GM19035 (cell line): ENCODE results near the gene ZFP64.
"Not testable (repeated sequence)": the region's sequence is repeated elsewhere in the genome, so short reads cannot be mapped to it uniquely, and the experiment has no call there.

Experiments used
- ATAC-seq: cut with Tn5 transposase; IDR thresholded peaks from one replicate; pipeline ENCODE4 v1.9.1; 2021; ENCODE audit not compliant: unreplicated experiment

ZFP64 gene

GRCh38 chr20:52160049-52160570, 31.5 kb downstream of the ZFP64 start:
- no peak for ATAC-seq

GRCh38 chr20:52154575-52154974, 37.0 kb downstream of the ZFP64 start:
- no peak for ATAC-seq

- ATAC-seq: no peak
Observed at GRCh38 chr20:52153896-52154295, 37.7 kb downstream of the ZFP64 start.

DNA sequence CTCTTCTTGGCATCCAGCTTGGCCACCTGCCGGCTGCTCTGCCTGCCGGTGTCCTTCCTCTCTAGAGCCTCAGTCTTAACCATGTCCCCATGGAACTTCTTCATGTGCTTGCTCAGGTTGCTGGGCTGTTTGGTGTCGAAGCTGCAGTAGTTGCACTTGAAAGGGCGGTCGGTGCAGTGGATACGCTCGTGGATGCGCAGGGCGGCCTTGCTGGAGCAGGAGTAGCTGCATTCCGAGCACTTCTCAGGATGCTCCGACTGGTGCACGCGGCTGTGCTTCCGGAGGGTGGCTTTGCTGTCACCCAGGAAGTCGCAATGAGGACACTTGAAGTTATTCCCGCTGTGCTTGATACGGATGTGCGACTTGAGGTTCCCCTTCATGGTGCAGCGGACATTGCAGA, 38.7 kb downstream of the ZFP64 start:
- no peak for ATAC-seq

DNA sequence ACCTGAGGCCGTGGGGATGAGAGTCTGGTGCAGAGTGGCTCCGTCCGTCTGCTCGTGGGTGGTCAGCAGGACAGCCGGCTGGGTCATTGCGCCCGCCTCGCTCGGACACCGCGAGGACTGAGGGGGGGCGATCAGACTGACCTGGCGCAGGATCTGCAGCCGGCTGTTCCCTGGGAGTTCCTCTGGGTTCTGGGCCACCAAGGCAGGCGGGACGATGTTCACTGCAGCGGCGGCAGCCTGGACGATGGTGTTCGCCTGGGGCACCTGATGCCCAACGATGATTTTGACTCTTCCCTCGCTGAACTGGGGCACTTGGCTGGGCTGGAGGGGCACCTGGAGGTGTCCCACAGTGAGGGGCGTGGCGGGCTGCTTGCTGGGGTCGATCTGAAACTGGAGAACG, 39.2 kb downstream of the ZFP64 start:
- no peak for ATAC-seq

- no peak for ATAC-seq
Observed at GRCh38 chr20:52150440-52151258, 40.9 kb downstream of the ZFP64 start.

DNA sequence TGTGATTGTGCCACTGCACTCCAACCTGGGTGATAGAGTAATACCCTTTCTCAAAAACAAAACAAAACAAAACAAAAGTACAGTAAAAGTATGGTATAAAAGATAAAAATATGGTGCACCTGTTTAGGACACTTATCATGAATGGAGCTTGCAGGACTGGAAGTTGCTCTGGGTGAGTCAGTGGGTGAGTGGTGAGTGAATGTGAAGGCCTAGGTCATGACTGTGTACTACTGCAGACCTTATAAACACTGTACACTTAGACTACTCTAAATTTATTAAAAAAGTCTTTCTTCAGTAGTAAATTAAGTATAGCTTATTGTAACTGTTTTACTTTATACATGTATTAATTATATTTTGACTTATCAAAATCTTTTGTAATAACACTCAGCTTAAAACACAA, 46.0 kb downstream of the ZFP64 start:
- no peak for ATAC-seq

- ATAC-seq: no peak
Observed at GRCh38 chr20:52143277-52143676, 48.3 kb downstream of the ZFP64 start.

- no peak for ATAC-seq
Observed at GRCh38 chr20:52142757-52143156, 48.8 kb downstream of the ZFP64 start.

- ATAC-seq: no peak
Observed at GRCh38 chr20:52139986-52140385, 51.6 kb downstream of the ZFP64 start.

DNA sequence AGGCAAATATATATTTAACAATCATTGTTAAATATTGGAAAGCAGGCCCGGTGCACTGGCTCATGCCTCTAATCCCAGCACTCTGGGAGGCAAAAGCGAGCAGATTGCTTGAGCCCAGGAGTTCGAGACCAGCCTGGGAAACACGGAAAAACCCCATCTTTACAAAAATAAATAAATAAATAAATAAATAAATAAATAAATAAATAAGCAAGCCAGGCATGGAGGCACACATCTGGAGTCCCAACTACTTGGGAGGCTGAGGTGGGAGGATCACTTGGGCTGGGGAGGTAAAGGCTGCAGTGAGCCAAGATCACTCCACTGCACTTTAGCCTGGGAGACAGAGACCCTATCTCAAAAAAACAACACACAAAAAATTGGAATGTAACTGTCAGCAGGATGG, 53.7 kb downstream of the ZFP64 start:
- no peak for ATAC-seq

DNA sequence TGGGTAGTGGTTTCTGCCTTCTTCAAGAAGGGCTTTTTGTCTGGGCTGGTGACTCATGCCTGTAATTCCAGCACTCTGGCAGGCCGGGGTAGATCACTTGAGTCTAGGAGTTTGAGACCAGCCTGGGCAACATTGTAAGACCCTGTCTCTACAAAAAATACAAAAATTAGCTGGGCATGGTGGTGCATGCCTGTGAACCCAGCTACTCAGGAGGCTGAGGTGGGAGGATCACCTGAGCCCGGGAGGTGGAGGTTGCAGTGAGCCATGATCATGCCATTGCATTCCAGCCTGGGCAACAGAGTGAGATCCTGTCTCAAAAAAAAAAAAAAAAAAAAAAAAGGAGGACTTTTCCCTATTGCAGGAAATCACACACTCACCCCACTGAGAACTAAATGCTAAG, 57.9 kb downstream of the ZFP64 start:
- not testable (repeated sequence) for ATAC-seq

GRCh38 chr20:52132337-52132736, 59.2 kb downstream of the ZFP64 start:
- no peak for ATAC-seq

GRCh38 chr20:52131048-52131643, 60.4 kb downstream of the ZFP64 start:
- ATAC-seq: no peak

- no peak for ATAC-seq
Observed at GRCh38 chr20:52130406-52130805, 61.2 kb downstream of the ZFP64 start.

DNA sequence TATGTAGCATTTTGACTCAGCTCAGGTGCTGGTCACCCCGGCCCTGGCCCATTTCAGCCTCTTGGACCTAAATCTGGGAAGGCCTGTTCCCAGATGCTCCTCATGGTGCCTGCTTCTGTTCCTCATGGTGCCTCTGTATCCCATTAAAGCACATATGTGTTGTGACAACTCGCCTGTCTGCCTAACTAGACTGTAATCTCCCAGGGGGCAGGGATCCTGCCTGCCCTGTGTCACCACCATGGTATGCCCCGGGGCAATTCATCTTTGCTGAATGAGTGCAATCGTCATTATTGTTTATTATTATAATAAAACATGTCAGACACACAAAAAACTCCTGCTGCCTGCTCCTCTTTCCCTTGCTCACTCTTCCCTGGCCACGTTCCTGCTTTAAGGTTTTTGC, 62.0 kb downstream of the ZFP64 start:
- ATAC-seq: no peak

DNA sequence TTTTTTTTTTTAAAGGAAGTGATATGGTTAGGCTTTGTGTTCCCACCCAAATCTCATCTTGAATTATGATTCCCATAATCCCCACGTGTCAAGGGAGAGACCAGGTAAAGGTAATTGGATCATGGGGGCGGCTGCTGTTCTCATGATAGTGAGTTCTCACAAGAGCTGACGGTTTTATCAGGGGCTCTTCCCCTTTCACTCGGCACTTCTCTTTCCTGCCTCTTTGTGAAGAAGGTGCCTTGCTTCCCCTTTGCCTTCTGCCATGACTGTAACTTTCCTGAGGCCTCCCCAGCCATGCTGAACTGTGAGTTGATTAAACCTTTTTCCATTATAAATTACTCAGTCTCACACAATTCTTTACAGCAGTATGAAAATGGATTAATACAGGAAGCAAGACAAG, 64.3 kb downstream of the ZFP64 start:
- ATAC-seq: no peak

- no peak for ATAC-seq
Observed at GRCh38 chr20:52124821-52125220, 66.8 kb downstream of the ZFP64 start.

DNA sequence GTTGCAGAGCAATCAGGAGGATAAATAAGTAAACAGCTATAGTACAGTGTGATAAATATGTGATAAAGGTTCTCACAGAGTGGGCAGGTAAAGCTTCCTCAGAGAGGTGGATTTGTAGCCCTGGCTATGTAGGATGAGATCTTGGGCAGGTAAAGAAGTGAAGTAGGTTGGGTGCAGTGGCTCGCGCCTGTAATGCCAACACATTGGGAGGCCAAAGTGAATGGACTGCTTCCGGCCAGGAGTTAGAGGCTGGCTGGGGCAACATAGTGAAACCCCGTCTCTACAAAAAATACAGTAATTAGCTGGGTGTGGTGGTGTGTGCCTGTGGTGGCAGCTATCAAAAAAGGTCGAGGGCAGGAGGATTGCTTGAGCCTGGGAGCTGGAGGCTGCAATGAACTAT, 72.9 kb downstream of the ZFP64 start:
- ATAC-seq: no peak

DNA sequence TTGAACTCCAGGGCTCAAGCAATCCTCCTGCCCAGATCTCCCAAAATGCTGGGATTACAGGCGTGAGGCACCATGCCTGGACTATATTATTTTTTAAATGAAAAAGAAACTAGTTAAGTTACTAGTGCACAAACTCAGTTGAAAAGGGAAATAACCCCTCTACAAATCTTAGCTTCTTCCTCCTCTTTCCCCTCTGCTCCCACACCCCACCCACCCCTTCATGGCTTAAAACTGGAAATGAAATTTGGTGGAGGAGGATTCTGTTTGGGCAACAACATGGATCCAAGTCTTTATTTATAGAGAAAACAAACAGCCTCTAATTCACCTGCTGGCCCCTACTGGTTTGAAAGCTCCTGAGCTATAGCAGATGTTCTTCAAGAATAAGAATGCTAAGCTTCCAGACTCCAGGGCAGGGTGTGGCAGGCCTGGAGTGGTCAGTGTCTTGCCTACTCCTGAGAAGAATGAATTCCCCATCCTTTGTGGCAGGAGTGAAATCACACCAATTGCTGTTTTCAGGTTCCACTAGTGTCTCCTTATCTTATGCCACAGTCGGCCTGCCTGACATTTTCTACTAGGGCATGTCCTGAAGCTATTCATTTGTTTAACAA, 73.5 kb downstream of the ZFP64 start:
- no peak for ATAC-seq

DNA sequence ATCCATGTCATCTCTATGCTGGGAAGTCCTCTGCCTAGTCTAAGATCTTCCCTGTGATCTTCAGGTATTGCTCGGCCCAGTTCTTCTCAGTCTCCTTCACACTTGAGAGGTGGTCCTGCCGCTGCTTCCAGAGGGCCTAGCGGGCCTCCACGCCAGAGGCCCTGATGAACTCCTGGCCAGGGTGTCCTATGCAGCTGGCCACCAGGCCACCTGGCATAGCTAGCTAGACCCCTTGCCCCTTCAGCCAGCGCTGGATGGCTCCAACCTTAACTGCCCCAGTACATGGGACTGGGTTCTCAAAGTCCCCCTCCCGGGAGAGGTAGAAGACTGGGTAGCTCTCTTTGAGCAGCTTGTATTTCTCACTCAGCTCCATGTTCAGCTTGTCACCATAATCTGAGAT, 81.1 kb downstream of the ZFP64 start:
- no peak for ATAC-seq
